GM21825 (cell line): ENCODE data around the gene FGF18.
"Not testable (repeated sequence)": the region's sequence is repeated elsewhere in the genome, so short reads cannot be mapped to it uniquely, and the experiment has no call there.

Experiments
- ATAC-seq: cut with Tn5 transposase; IDR thresholded peaks from one replicate; pipeline ENCODE4 v1.9.1; 2021; ENCODE audit warnings: mild to moderate bottlenecking, moderate library complexity; ENCODE audit not compliant: unreplicated experiment

Gene FGF18

DNA sequence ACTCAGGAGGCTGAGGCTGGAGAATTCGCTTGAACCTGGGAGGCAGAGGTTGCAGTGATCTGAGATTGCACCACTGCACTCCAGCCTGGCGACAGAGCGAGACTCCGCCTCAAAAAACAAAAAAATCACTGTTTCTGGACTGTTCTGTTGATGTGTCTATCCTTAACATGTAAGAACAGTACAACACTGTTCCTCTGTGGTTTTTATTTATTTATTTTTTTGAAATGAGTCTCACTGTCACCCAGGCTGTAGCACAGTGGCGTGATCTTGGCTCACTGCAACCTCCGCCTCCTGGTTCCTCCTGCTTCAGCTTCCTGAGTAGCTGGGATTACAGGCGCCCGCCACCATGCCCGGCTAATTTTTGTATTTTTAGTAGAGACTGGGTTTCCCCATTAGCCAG is 20.8 kb upstream of the FGF18 start:
- not testable (repeated sequence) for ATAC-seq

- ATAC-seq, result no peak
Observed at GRCh38 chr5:171400169-171400568, 19.3 kb upstream of the FGF18 start.

DNA sequence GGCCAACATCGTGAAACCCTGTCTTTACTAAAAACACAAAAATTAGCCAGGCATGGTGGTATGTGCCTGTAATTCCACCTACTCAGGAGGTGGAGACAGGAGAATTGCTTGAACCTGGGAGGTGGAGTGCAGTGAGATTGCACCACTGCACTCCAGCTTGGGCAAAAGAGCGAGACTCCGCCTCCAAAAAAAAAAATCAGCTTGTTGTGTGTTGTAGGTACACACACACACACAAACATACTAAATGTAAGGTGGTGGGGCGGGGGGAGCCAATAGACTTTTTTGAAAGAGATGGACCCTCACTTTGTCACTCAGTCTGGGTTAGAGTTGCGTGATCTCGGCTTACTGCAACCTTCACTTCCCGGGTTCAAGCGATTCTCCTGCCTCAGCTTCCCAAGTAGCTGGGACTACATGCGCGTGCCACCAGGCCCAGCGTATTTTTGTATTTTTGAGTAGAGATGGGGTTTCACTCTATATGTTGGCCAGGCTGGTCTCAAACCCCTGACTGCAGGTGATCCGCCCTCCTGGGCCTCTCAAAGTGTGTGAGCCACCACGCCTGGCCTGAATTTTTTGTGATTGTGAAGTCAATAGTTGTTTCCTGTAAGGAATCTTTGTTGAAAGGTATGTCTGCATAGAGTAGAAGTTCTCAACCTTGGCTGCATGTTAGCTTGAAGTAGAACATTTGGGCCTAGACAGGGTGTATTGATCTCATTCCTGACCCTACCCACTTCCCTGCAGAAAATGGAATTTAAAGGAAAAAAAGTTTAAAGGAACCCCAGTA is 18.1 kb upstream of the FGF18 start:
- ATAC-seq, result no peak

- ATAC-seq, result not testable (repeated sequence)
Observed at GRCh38 chr5:171402751-171403150, 16.7 kb upstream of the FGF18 start.

DNA sequence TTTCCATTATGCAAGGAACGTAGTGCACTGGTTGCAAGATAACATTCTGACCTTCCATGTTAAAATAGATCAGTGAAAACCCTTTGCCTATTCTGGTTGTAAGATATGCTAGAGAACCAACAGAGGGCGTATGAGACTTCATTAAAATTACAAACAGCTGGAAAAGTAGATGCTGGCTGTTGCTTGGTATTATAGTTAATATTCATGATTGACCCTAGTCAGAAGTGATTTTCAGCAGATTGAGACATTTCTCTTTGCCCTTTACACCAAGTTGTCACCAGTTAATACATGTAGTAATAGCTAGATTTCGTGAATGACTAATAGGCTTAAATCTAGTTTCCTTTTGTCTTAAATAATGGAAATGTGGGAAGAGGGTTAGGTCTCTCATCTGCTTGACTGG is 13.8 kb upstream of the FGF18 start:
- ATAC-seq, result no peak

DNA sequence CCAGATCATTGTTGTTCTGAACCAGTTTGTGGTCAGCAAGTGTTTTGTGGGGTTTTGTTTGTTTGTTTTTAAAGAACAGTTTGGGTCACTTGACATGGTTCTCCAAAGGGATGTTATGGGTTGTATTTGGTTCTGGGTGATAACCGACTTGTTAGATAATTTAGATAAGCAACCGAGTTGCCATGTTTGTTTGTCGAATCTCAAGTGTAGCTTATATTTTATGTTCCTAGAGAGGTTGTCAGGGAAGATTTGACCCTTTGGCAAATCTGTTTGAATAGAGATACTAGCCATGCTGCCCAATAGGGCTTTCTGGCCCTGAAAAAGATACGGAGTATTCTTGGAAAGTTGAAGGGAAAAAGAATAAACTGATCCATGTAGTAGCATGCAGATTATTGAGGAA is 12.2 kb upstream of the FGF18 start:
- no peak for ATAC-seq

GRCh38 chr5:171409164-171410136 is 10.0 kb upstream of the FGF18 start:
- ATAC-seq, result no peak

GRCh38 chr5:171410181-171410580 is 9.3 kb upstream of the FGF18 start:
- ATAC-seq, result no peak

GRCh38 chr5:171412186-171412585 is 7.3 kb upstream of the FGF18 start:
- ATAC-seq, result no peak

- ATAC-seq, result no peak
Observed at GRCh38 chr5:171413153-171413910, 6.1 kb upstream of the FGF18 start.

DNA sequence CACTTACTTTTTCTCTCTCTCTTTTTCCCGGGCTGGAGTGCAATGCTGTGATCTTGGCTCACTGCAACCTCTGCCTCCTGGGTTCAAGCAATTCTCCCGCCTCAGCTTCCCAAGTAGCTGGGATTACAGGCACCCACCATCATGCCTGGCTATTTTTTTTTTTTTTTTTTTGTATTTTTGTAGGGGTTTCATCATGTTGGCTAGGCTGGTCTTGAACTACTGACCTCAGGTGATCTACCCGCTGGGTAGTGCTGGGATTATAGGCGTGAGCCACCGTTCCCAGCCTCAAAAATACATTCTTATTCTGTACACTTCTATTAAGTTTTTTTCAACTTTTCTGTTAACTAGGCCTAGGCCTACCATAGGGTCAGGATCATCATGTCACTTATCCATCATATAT is 5.5 kb upstream of the FGF18 start:
- not testable (repeated sequence) for ATAC-seq

DNA sequence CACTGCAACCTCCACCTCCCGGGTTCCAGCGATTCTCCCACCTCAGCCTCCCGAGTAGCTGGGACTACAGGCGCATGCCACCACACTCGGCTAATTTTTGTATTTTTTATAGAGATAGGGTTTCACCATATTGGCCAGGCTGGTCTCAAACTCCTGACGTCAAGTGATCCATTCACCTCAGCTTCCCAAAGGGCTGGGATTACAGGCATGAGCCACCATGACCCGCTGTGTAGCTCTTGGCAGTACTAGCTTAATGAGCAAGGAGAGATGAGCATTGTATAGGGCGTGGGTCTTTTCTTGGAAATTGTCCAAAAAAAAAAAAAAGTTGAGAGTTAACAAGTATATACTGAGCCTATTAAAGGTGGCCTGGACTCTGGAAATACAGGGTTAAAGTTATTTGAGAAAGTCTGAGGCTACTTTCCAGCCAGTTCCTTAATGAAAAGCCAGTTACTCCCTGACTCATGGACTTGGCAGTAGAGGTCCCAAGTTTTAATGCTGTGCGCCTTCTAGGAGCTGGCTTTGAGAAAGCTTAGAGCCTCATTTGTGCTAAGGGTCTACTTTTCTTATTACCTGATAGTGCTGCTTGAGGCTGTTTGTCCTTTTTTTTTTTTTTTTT is 4.2 kb upstream of the FGF18 start:
- ATAC-seq, result no peak

GRCh38 chr5:171416160-171417049 is 3.0 kb upstream of the FGF18 start:
- ATAC-seq, result no peak

DNA sequence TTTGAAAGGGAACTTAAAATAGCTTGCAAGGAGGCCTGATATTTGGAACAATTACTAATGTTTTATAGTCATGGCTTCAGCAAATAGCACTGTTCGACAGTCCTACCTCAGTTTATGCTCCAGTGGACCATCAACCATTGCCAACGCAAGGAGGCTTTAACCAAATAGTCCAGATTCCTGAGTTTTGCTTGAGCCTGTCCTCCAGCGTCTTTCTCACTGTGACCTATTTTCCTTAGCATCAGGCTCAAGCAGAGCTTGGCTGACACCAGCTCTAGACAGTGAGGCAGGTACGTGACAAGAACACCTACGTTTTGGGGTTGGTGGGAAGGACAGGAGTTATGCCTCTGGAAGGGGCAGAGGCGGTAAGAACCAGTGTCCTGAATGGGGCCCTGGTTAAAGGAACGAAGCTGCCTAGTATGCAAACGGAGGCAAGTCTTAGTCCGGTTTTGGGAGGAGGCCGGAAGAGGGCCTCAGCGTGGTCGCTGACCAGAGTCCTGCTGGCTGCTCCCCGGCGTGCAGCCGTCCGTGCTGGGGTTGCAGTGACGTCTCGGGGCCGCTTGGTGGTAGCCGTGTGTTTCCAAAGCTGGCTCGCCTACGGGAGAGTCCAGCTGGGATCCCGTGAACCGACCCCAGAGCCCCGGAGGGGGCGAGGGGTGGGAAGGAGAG is 998 bp upstream of the FGF18 start:
- ATAC-seq, result peak; percentile 61

GRCh38 chr5:171419688-171420430 is 412 bp downstream of the FGF18 start:
- peak; percentile 24 for ATAC-seq

DNA sequence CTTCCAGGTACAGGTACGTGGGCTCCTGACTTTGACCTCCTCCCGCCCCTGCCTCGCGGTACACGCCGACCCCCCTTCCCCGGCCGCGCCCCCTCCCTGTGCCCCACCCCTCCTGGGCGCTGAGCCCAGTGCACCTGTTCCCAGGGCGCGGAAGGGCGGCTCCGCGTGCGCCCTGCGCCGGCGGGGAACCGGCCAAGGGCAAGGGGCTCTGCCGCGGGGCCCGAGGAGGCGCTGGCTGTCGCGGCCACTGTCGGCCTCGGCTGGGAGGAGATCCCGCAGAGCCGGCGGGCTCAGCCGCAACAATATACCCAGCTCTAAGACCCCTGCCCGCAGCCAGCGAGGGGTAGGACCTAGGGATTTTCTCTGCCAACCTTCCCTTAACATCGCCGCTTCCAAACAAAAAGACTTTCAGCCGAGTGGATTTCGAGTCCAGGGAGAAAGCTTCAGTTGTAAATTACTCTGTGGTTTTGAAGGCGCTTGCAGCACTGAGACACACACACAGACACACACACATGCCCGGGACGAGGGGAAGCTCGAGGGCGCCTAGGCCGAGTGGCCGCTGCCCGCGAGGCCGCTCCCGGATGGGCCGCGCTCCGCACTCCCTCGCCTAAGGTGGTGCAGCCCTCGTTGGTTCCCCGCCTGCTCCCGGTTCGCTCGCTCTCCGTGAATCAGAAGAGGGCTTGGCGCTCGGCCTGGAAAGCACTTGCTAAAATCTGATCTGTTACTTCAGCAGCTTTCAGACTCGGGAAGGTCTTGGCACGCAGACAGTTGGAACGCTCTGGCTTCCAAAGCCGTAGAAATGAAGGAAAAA is 1.2 kb downstream of the FGF18 start:
- no peak for ATAC-seq
